ENCODE data around the gene SLC41A1.

- no peak for TF ChIP-seq CTCF (conservative IDR thresholded peaks at IDR 0.05; ENCODE audit: low read depth in 2 of 2)
- no peak for TF ChIP-seq EZH2phosphoT487 (IDR thresholded peaks at IDR 0.05; ENCODE audit: unreplicated experiment)
- no peak for TF ChIP-seq EZH2 (IDR thresholded peaks at IDR 0.05; ENCODE audit: low read depth, unreplicated experiment)
- no peak for TF ChIP-seq ETS1 (IDR thresholded peaks at IDR 0.05)
- no peak for TF ChIP-seq POLR2AphosphoS5 (IDR thresholded peaks at IDR 0.05; ENCODE audit: low read depth)
Measured at GRCh38 chr1:205800981-205801703, 11.9 kb downstream of the SLC41A1 start.
